GM21447 (cell line): ENCODE data around the gene SCYGR3.

Experiments
- ATAC-seq: cut with Tn5 transposase; IDR thresholded peaks from one replicate; pipeline ENCODE4 v1.9.1; 2021; ENCODE audit not compliant: unreplicated experiment

Gene SCYGR3

GRCh38 chr2:227565080-227565479, 49.6 kb downstream of the SCYGR3 start:
- no peak for ATAC-seq
